Stimulated activated CD8-positive, alpha-beta memory T cell treated with anti-CD3 and anti-CD28 coated beads, Interleukin-7, amount 100 ng/mL, for 48 hours (primary cell): ENCODE data around the gene TRPM6.

ENCODE experiments used
- DNase-seq, 2 donors: peaks; one replicate each; pipeline ENCODE4 v3.0.0-alpha.2; 2020; ENCODE audit warnings: low read depth in 1 of 2; ENCODE audit errors: extremely low read depth in 1 of 2

Gene TRPM6

DNA sequence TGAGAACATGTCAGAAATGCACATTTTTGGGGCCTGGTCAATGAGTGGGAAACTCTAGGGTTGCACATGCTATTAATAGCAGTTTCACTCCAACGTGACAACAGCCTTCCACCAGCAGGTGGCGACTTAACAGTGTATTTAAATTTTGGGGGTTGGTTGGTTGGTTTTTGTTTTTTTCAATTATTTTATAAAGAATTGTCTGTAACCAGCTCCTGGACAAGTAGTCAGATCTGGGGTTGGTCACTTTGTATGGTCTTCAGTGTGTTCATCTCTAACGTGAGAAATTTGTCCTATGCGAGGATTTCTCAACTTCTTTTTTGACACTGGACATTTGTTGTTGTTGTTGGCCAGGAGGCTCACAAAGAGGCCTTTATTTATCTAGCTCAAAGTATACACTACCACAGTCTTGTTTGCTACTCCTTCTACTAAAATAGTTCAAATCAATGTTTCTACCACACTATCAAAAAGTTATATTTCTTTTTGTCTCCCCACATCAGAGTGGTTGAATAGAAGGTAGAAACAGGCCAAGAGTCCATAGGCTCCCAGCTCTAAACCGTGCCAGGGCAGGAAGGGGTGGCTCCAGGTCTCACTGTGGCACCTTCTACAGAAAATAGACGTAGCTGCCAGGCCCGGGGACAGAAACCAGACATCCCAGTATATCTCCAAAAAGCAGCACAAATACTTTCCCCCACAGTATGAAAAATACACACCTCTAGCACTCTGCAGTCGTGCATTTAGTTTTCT is 110.4 kb downstream of the TRPM6 start:
- peak in 1 of 2 donors; percentile 29 for DNase-seq

DNA sequence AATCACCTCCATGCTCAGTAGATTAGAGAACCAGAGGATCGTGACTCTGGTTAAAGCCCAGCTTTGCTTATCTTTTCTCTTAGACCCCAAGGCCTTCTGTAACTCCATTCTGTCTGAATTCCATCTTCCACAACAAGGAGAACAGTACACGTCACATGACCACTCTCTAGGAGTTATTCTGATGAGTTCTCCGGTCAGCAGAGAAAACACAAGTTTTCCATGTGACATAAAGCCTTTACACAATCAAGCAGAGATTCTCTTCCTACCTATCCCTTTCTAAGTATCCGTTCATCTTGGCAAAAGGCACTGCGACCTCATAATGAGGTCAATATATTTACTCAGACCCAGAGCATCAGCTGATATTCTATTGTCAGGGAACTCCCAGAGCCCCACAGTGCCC is 112.3 kb downstream of the TRPM6 start:
- DNase-seq, result no peak

DNA sequence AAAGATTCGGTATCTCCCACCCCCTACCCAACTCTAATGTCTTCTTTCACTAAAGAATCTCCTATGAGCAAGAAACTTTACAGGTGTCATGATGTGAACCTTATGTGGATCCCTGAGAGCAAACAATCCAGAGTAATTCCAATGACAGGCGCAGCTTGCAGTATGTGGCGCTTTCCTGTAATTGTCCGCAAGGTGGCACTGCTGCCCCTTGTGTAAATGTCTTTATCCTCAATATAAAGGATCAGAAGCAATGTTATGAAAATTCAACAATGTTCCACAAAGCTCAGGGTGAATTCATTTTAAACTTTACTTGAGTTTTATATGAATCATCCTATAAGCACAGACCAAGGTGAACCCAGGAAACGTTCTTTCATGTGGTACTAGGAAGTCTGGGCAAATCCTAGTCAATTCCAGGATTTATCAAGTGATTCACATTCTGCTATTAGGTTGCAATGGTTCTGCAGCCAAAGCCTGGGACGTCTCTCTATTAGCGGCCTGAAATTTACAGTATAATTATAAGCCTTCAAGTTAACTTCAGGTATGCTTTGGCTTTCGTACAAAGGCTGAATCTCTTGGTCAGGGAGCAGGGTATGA is 113.7 kb downstream of the TRPM6 start:
- peak in 1 of 2 donors; percentile 33 for DNase-seq

DNA sequence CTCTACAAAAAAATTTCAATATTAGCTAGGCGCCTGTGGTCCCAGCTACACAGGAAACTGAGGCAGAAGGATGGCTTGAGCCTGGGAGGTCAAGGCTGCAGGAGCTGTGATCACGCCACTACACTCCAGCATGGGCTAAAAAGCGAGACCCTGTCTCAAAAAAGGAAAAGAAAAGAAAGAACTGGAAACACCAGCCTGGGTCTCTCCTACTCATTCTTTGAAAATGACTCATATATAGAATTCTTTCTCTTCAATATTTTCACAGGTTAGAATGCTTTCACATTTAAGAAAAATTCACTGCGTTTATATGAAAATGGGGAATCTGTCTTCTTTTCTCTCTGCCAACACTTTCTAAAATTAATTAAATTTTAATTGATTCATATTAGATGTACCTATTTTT is 115.6 kb downstream of the TRPM6 start:
- DNase-seq, result no peak

DNA sequence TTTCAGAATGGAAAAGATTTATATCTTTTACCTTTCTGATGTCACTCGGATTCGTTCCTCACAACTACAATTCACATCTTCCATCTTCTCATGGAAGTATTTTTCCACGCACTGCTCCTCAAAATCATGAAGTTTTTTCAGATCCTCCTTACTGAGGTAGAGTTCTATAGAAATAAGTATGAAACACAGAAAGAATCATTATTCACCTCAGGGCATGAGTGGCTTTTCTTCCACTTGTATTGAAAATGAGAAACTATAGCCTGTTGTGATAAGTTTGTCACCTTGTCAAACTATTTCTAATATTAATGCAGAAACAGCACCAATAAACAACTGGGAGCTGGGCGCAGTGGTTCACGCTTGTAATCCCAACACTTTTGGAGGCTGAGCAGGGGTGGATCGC is 116.0 kb downstream of the TRPM6 start:
- DNase-seq, result no peak

DNA sequence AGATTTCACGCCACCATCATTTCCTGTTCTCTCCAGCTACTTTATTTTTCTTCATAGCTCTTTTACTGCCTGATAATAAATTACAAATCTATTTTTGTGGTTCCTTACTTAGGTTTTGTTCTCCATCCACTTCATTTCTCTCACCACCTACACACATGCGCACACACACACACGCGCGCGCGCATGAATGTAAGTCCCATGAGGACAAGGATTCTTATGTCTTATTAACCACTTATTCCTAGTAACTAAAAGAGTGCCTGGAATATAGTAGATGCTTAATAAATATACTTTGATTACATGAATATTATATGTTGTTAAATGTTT is 116.5 kb downstream of the TRPM6 start:
- DNase-seq, result no peak

DNA sequence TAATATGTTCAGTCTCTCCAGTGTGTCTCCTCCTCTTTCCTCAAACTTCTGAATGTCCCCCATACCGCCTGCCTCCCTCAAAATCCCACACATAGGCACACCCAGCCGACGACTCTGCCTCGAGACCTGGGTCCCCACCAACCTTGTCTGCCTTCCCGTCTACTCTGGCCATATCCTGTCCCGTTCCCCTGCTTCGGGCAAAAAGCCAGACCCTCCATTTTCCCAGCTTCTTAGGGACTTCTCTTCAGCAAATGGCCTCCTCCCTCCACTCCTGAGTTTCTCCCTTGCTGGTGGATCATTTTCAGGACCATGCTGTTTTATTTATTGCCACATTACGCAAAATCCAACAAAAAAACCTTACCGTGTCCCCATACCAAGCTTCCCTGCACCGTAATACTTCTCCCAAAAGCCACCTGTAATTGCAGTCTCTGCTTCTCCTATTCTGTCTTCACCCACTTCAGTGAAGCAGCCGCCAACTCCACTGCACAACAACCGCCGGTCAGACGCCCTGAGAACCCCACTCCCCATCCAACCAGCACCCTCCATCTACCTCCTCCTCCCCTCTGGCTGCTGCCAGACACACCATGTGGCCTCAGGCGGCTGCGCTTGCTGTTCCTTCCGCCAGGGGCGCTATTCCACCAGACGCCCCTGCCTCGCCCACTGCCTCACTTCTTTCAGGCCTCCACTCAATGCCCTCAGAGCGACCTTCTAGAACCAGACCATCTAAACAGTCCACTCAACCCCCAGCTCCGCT is 117.0 kb downstream of the TRPM6 start:
- DNase-seq, result no peak

DNA sequence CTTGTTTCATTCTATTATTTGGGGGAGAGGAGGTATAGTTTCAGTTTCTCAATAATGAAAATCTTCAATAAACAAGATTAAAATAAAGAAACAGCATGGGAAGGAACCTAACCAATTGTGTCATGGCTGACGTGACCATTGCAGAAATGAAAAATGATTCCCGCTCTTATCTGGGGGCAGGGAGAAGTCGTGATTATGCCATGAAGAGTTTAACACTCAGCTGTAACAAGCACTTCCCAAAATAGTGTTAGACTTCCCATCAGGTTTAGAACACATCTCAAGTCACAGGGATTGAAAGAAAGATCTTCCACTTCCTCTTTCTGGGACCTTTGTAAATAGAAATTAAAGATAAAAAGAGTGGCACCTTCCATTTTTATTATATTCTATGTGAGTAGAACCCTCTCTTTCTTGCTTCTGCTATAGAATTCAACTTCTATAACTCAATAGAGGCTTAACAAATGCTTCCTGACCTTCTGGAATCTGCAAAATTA is 122.2 kb downstream of the TRPM6 start:
- no peak for DNase-seq

DNA sequence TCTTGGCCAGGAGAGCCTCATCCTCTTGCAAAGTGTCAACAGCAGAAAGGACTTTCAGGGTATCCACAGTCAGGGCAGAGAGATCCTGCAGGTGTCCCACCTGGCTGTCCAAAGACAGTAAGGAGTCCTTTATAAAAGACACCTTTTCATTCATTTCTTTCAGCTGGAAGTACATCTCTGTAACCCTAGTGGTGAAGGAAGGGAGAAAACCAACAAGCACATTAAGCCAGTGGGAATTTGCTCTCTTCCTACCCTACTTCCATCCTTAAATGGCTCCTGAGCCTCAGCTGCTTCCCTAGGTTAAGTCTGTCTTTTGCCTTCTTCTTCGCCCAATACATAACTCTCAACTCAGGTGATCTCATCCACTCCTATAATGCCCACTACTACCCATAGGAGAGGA is 124.8 kb downstream of the TRPM6 start:
- DNase-seq, result no peak

DNA sequence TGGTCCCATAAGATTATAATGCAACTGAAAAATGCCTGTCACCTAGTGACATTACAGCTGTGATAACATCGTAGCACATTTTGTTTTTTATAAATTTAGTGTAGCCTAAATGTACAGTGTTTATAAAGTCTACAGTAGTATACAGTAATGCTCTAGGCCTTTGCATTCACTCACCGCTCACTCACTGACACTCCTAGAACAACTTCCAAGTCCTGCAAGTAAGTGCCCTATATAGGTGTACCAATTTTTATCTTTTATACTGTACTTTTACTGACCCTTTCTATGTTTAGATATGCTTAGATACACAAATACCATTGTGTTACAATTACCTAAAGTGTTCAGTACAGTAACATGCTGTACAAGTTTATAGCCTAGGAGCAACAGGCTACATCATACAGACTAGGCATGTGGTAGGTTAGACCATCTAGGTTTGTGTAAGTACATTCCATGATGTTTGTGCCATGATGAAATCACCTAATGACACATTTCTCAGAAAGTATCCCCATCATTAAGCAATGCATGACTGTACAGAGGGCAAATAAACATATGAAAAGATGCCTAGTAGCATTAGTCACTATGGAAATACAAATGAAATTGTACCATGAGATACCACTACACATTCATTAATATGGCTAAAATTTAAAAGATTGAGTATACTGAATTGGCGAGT is 127.6 kb downstream of the TRPM6 start:
- no peak for DNase-seq

DNA sequence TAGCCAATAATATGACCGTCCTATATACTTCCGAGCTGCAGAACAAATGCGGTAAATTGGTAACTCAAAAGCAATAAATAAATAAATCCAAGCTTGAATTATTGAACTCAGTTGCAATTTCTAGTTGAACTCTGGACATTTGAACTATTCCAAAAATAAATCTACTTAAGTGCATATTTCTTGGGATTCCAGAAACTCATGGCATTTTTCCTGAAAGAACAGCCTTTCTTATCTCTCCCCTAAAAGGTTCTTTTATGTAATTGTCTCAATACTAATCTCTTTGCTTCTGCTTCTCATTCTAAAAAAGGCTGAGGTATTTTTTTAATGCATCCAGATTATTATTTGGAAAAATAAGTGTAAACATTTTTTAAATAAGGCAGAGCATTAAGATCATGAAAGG is 131.7 kb downstream of the TRPM6 start:
- DNase-seq, result no peak

DNA sequence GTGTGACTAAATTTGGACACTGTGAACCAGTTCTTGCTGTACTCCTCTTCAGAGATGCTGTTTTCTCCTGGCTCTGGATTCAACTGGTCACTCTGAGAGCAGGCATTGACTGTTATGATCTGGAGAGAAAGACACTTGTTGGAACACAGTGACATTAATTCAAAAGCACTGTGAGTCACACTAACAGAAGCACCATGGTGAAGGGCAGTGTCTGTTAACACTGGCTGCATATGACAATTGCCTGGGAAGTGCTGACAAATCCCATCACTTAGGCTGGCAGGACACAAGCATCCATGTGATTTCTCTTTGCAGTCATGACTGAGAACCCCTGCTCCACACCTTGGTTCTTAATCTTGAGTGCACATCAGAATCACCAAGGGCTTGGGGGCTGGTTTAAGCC is 132.4 kb downstream of the TRPM6 start:
- no peak for DNase-seq

DNA sequence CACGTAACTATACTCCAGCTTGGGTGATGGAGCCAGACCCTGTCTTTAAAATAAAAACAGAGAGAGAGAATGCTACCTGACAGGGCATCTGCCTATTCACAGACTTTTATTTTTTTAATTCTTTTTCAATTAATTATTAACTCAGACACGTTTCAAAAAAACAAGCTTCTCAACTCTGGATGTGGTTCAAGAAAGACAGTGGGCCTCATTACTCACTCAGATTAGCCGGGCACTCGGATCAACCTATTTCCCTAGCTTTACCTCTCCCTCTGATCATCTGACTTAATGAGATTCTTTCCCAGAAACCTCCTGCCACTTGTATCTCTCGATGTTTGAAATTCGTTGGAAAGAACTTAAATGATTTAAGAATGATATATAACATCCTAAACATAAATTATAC is 134.1 kb downstream of the TRPM6 start:
- no peak for DNase-seq

DNA sequence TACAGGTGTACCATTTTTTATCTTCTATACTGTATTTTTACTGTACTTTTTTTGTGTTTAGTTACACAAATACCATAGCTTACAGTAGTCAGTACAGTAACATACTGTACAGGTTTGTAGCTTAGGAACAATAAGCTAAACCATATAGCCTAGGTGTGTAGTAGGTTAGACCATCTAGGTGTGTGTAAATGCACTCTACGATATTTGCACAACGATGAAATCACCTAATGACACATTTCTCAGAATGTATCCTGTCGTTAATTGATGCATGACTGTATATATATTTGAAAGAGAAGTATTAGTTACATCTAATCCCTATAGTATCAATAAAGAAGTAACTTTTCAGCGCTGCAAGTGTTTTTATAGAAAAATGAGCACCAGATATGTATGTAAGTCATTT is 138.8 kb downstream of the TRPM6 start:
- no peak for DNase-seq

DNA sequence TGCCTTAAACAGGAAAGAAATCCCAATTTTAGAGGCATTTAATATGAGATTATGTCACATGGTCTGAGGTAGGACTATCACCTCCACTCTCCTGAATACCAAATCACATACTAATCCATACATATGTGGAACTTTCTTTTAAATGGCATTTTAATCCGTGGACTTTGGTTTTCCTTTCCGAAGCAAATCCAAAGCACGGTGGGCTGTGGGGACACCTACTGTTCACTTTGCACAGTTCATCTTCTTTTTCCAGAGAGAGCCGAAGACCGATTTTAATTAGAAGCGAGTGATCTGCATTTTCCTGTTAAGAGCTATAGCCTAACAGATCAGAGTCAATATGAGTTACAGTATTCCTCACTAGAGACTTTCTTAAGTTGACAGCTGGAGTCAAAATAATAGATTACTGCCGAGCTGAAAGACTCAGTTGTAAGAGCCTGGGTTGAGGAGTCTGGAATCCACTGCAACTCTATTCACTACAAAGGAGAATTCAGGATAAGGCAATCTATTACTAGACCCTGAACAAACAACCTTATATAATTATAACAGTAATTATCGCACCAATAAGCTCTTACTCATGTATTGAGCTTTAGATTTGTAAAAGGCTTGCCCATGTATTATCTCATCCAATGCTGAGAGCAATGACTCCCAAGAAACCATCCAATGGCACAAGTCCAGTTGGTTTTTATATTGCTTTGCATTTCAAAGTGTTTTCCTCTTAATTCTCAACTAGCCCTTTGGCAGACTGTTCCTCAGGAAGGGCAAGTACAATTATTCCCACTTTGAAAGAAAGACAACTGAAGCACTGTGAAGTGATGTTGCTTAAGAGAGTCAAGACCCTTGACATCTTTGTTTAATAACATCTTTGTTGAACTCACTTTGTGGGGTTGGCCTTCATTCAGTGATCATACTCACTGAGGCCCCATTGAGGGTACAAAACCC is 144.7 kb downstream of the TRPM6 start:
- DNase-seq, result no peak

DNA sequence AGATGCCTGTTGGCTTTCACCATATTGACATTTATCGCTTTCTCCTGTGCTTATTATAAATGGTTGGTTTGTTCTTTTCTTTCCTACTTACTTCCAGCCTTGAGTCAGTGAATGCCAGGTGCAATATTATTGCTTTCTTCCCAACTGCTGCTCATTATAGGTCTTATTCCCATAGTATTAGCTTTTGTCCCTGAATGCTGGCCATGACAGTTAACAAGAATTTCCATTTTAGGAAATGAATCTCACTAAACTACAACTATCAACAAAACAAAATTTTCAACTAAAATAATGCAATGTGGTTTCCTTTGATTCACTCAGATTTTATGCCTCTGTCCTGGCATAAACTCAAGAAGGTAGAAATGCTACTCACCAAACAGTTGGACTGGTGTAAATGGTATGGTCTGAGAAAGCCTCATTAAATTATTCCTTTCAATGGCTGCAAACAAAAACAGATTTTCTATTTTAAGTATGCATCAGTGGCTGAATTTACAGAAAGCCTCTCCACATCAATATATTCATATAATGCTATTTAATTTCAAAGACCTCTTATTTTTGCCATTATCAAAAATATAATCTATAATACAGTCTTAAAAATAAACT is 145.4 kb downstream of the TRPM6 start:
- DNase-seq, result no peak

DNA sequence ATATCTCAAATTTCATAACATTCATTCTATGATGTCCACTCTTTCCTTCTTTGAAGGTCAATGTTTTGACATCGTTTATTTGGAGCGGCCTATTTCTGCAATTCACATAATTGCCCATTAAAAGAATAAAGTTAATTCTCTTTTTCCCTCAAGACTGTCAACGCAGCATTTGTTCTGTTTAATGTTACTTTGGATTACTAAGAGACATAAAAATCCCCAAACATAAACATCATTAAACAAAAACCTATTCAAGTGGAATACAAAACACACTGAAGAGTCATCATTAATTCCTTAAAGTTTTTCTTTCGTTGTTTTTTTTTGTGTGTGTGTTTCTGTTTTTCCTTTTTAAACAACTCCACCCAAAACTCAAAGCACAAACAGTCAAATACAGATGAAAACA is 151.1 kb downstream of the TRPM6 start:
- no peak for DNase-seq

DNA sequence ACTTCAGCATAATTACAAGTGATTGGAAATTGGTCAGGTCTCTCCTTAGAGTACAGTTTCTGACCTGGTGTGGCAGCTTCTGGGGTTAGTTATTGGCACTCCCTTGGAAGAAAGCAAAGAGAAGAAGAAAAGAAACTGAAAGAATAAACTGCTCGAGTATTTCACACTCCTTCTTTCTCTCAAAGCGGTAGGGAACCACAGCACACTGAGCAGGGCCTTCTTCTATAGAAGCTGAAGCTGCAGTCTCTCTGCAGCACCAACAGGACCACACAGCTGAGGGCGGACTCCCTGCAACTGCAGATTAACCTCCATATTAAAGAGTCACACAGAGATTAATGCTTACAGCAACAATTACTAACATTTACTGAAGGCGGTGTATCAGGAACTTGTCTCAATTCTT is 152.0 kb downstream of the TRPM6 start:
- no peak for DNase-seq

DNA sequence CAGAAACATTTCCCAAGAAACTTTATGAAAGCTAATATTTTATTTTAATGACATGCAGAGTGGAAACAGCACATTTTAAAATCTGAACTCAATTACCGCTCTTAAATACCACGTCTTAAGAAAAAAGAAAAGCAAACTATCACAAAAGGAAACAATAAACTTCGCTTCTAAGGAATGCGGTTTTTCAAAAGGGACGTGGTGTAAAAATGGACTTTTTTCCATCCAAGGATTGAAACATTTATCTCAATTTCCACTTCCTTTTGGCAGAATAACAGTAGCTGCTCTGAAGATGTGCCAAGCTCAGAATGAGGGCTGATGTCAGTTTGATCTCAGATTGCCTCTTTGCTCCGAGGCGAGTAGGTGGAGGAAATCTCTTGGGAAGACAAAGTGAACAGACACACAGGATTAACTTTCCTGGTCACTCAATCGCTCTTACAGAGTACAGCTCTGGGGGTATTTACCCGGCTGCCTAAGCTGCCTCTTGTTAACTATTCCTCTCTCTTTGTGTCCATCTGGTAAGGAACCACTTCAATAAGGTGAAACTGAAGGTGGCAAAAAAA is 158.5 kb downstream of the TRPM6 start:
- no peak for DNase-seq

DNA sequence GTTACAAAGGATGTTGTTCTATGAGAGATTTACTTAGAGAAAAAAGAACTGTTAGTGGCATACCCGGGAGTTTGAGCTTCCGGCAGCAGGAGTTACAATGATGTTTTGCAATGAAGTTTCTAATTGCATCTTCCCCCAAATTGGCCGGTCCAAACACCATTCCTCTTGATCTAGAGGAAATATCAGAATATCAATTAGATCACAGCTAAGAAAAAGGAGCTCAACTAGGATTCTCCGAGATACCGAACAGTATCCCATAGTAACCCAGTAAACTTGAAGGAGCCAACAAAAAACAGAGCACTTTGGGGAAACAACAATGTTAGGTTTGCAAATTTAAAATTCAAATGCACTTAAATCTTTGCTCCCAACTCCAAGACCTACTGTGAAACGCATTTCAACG is 159.5 kb downstream of the TRPM6 start:
- no peak for DNase-seq
